Activated T-cell treated with anti-CD3 and anti-CD28 coated beads, Interleukin-2, amount 50 U/mL, for 1 hour (primary cell): ENCODE data around the gene TMBIM1.
A peak's percentile ranks its signal among the peaks of the same experiment; 100 is the strongest.

ENCODE experiments used
- DNase-seq: peaks from one replicate; pipeline ENCODE4 v3.0.0-alpha.2; 2020

The TMBIM1 gene

GRCh38 chr2:218253232-218253625 is 39.1 kb downstream of the TMBIM1 start:
- DNase-seq: peak; percentile 10

- peak; percentile 15 for DNase-seq
Measured at GRCh38 chr2:218252509-218253231, 39.6 kb downstream of the TMBIM1 start.

- peak; percentile 10 for DNase-seq
Measured at GRCh38 chr2:218249691-218250090, 42.6 kb downstream of the TMBIM1 start.

GRCh38 chr2:218245214-218245613 is 47.1 kb downstream of the TMBIM1 start:
- no peak for DNase-seq

- no peak for DNase-seq
Measured at GRCh38 chr2:218244665-218245064, 47.6 kb downstream of the TMBIM1 start.

GRCh38 chr2:218244204-218244603 is 48.1 kb downstream of the TMBIM1 start:
- no peak for DNase-seq

GRCh38 chr2:218238887-218239286 is 53.4 kb downstream of the TMBIM1 start:
- DNase-seq: no peak

GRCh38 chr2:218236829-218237228 is 55.5 kb downstream of the TMBIM1 start:
- no peak for DNase-seq

- DNase-seq: no peak
Measured at GRCh38 chr2:218235017-218235416, 57.3 kb downstream of the TMBIM1 start.

GRCh38 chr2:218234521-218234920 is 57.8 kb downstream of the TMBIM1 start:
- no peak for DNase-seq

GRCh38 chr2:218233543-218233942 is 58.8 kb downstream of the TMBIM1 start:
- DNase-seq: no peak

- no peak for DNase-seq
Measured at GRCh38 chr2:218230882-218231281, 61.4 kb downstream of the TMBIM1 start.

- no peak for DNase-seq
Measured at GRCh38 chr2:218229851-218230250, 62.5 kb downstream of the TMBIM1 start.

GRCh38 chr2:218229239-218229638 is 63.1 kb downstream of the TMBIM1 start:
- DNase-seq: no peak

- no peak for DNase-seq
Measured at GRCh38 chr2:218228366-218229090, 63.8 kb downstream of the TMBIM1 start.

- DNase-seq: no peak
Measured at GRCh38 chr2:218226903-218227302, 65.4 kb downstream of the TMBIM1 start.
